ENCODE results near the gene ZBED1.
A peak's percentile ranks its signal among the peaks of the same experiment; 100 is the strongest.

Gene ZBED1

GRCh38 chrX:2500803-2501558 lies at the start of gene ZBED1, which contains the start of gene DHRSX:
Gene ZBED1 (minus strand): TSS chrX:2500976. CDS start chrX:2490719, 10,257 bp downstream.
Gene DHRSX (minus strand): TSS chrX:2500976. CDS start chrX:2500925, 51 bp downstream.
- H3K4me3 ChIP-seq (ENCODE audit: control insufficient read depth, low read depth, low read length): peak within 1 kb of the TSS; percentile 88
- no peak for DNase-seq (ENCODE audit: low read depth)
- TF ChIP-seq CTCF (IDR thresholded peaks at IDR 0.05; ENCODE audit: control insufficient read depth, insufficient read depth, low read depth, low read length, missing control alignments): no peak

GRCh38 chrX:2549876-2550275 lies 49.1 kb upstream of the ZBED1 start:
- TF ChIP-seq CTCF (IDR thresholded peaks at IDR 0.05; ENCODE audit: control insufficient read depth, insufficient read depth, low read depth, low read length, missing control alignments): no peak
- H3K4me3 ChIP-seq (ENCODE audit: control insufficient read depth, low read depth, low read length): no peak overlapping the region
- no peak for DNase-seq (ENCODE audit: low read depth)

- no peak for DNase-seq (ENCODE audit: low read depth)
- TF ChIP-seq CTCF (IDR thresholded peaks at IDR 0.05; ENCODE audit: control insufficient read depth, insufficient read depth, low read depth, low read length, missing control alignments): no peak
- no peak overlapping the region for H3K4me3 ChIP-seq (ENCODE audit: control insufficient read depth, low read depth, low read length)
Measured at GRCh38 chrX:2548711-2549423, 48.1 kb upstream of the ZBED1 start.

GRCh38 chrX:2547736-2548135 lies 47.0 kb upstream of the ZBED1 start:
- H3K4me3 ChIP-seq (ENCODE audit: control insufficient read depth, low read depth, low read length): no peak overlapping the region
- no peak for TF ChIP-seq CTCF (IDR thresholded peaks at IDR 0.05; ENCODE audit: control insufficient read depth, insufficient read depth, low read depth, low read length, missing control alignments)
- DNase-seq (ENCODE audit: low read depth): no peak

GRCh38 chrX:2546496-2546895 lies 45.7 kb upstream of the ZBED1 start:
- no peak overlapping the region for H3K4me3 ChIP-seq (ENCODE audit: control insufficient read depth, low read depth, low read length)
- no peak for TF ChIP-seq CTCF (IDR thresholded peaks at IDR 0.05; ENCODE audit: control insufficient read depth, insufficient read depth, low read depth, low read length, missing control alignments)

GRCh38 chrX:2545144-2545543 lies 44.4 kb upstream of the ZBED1 start:
- TF ChIP-seq CTCF (IDR thresholded peaks at IDR 0.05; ENCODE audit: control insufficient read depth, insufficient read depth, low read depth, low read length, missing control alignments): no peak
- H3K4me3 ChIP-seq (ENCODE audit: control insufficient read depth, low read depth, low read length): no peak overlapping the region
- DNase-seq (ENCODE audit: low read depth): no peak

More at GRCh38 chrX:2546496-2546895, 45.7 kb upstream of the ZBED1 start:
- DNase-seq (ENCODE audit: low read depth): no peak
